ENCODE data around the gene MALT1. TPM values are rescaled to one million over a fixed set of nuclear protein-coding genes. Genes with fewer than 3 reads are reported as not detected.

The MALT1 gene, protein sequence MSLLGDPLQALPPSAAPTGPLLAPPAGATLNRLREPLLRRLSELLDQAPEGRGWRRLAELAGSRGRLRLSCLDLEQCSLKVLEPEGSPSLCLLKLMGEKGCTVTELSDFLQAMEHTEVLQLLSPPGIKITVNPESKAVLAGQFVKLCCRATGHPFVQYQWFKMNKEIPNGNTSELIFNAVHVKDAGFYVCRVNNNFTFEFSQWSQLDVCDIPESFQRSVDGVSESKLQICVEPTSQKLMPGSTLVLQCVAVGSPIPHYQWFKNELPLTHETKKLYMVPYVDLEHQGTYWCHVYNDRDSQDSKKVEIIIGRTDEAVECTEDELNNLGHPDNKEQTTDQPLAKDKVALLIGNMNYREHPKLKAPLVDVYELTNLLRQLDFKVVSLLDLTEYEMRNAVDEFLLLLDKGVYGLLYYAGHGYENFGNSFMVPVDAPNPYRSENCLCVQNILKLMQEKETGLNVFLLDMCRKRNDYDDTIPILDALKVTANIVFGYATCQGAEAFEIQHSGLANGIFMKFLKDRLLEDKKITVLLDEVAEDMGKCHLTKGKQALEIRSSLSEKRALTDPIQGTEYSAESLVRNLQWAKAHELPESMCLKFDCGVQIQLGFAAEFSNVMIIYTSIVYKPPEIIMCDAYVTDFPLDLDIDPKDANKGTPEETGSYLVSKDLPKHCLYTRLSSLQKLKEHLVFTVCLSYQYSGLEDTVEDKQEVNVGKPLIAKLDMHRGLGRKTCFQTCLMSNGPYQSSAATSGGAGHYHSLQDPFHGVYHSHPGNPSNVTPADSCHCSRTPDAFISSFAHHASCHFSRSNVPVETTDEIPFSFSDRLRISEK
- total RNA-seq (2022; extraction: Qiagen RNA extraction; ENCODE audit: low read depth) = 6.2 to 13.3 TPM (median 11.6 TPM) in 5 replicates

DNA sequence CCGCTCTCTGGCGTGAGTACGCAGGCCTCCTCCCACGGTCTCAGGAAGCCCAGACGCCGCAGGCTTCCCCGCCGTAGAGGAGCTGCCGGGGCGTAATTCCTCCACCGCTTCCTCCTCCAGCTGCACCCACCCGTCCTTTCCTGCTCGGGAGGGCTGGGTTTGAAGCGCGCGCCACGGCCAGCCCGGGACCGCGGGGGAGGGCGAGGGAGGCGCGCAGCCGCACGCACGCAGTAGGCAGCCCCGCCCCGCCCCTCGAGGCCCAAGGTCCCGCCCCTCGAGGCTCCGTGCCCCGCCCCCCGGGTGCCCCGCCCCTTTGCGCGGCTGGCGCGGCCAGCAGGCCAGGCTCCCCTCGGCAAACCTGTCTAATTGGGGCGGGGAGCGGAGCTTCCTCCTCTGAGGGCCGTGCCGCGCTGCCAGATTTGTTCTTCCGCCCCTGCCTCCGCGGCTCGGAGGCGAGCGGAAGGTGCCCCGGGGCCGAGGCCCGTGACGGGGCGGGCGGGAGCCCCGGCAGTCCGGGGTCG, at the start of gene MALT1:
MALT1 (plus strand) TSS at position 355 of the 521 bp plus-strand sequence. CDS start 179 bp downstream, outside the sequence.

Other genes with a start within 250 kb of the MALT1 start
- gene ALPK2, start 42.4 kb upstream of the MALT1 start, total RNA-seq (2022; extraction: Qiagen RNA extraction; ENCODE audit: low read depth) = 8.4 to 13.1 TPM (median 10.3 TPM) in 5 replicates
- gene ZNF532, start 193.4 kb downstream of the MALT1 start, total RNA-seq (2022; extraction: Qiagen RNA extraction; ENCODE audit: low read depth) = 19.3 to 22.8 TPM (median 21.8 TPM) in 5 replicates